Left ventricle myocardium inferior (tissue), 1 donor: ENCODE data around the gene PRDM8. TPM values are rescaled to one million over a fixed set of nuclear protein-coding genes. Genes with fewer than 3 reads are reported as not detected.

Source experiments
- DNase-seq: peaks from one replicate; pipeline ENCODE4 v3.0.0-alpha.2; 2020
- H3K27ac ChIP-seq: fragments of 200-600 bp; replicated peaks from 2 replicates; pipeline ENCODE4 v1.8.0; 2021
- H3K27me3 ChIP-seq: fragments of 200-600 bp; 2 replicates; pipeline ENCODE4 v1.8.0; 2021; ENCODE audit warnings: low read depth
- H3K36me3 ChIP-seq: fragments of 200-600 bp; 2 replicates; pipeline ENCODE4 v1.8.0; 2021
- H3K4me1 ChIP-seq: fragments of 200-600 bp; 2 replicates; pipeline ENCODE4 v1.8.0; 2021
- H3K4me3 ChIP-seq: fragments of 200-600 bp; 2 replicates; pipeline ENCODE4 v1.8.0; 2021; ENCODE audit warnings: mild to moderate bottlenecking, moderate library complexity
- H3K9me3 ChIP-seq: fragments of 200-600 bp; replicated peaks from 2 replicates; pipeline ENCODE4 v1.8.0; 2021
- intact Hi-C: fragments of 100-400 bp; cut with micrococcal nuclease; formaldehyde crosslinking; loops from one replicate; pipeline ENCODE4 v1.11.0; 2022
- total RNA-seq: library from RNA; stranded (reverse); fragmentation: NEBNext Ultra II Directional; extraction: Animal tissue kit (Norgen Biotek cat#: 25700); gene quantifications from one replicate; pipeline ENCODE4 v1.2.1, GENCODE V29; 2021
- TF ChIP-seq, protein P1 (sequence below): fragments of 200-600 bp; IDR thresholded peaks from 2 replicates; pipeline ENCODE4 v1.8.0; 2021; ENCODE audit warnings: antibody characterized with exemption, mild to moderate bottlenecking, borderline replicate concordance
- donor health status: DM: no; HTN: yes; CAD: no; lungs with severe emphysema.

PRDM8 gene
- total RNA-seq, 1 donor from 2014 or later = 0.66 TPM

DNA sequence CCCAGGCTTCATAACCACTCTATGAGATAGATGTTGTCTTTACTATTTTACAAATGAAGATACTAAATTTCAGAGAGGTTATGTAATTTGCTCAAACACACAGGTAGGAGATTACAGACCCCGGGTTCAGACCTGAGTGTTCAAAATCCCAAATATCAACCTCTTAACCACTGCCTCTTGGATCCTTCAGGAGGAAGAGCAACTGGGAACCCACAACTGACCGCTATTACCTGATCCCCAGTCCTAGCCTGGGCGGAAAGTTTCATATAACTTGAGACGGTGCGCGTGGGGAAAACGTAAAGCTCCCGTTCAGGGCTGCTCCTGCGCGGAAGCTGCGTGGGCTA lies 8.9 kb upstream of the PRDM8 start:
- peaks cover 95% of the 10 kb centered on the region for H3K27me3 ChIP-seq
- DNase-seq = no peak
- TF ChIP-seq, protein P1, sequence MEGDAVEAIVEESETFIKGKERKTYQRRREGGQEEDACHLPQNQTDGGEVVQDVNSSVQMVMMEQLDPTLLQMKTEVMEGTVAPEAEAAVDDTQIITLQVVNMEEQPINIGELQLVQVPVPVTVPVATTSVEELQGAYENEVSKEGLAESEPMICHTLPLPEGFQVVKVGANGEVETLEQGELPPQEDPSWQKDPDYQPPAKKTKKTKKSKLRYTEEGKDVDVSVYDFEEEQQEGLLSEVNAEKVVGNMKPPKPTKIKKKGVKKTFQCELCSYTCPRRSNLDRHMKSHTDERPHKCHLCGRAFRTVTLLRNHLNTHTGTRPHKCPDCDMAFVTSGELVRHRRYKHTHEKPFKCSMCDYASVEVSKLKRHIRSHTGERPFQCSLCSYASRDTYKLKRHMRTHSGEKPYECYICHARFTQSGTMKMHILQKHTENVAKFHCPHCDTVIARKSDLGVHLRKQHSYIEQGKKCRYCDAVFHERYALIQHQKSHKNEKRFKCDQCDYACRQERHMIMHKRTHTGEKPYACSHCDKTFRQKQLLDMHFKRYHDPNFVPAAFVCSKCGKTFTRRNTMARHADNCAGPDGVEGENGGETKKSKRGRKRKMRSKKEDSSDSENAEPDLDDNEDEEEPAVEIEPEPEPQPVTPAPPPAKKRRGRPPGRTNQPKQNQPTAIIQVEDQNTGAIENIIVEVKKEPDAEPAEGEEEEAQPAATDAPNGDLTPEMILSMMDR = no peak

DNA sequence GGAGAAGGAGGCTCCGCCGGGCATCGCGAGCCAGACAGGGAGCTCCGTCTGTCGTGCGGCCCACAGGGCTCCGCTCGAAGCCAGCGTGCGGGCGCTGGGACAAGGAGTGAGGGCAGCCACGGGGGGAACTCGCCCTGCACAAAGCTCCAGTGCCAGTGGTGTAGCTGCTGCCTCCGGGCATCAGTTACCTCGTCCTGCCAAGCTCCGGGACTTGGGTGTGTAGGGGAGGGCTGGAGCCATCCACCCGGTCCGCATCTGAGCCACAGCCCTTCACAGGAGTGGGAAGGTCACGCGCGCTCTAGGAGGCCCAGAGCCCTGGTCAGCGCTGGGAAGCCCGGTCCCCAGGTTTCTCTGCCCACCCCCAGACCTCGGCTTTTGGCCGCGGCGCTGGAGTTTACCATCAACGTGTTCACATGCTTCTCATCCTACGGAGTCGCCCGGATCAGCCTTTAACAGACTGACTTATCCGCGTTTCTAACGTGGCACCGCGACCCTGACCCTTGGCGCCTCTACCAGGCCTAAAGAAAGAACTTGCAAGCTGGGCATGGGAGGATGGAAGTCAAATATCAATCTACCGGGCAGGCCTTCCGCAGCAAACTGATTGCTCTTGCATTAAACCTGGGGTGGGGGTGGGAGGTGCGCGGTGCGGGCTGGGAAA lies 8.4 kb upstream of the PRDM8 start:
- Histone ChIP-seq H3K4me3 (no peak overlapping the region), H3K36me3 (no peaks in the 10 kb centered on the region), H3K4me1 (peaks cover 28% of the 10 kb centered on the region), H3K27ac (no peak overlapping the region), H3K27me3 (peaks cover 100% of the 10 kb centered on the region), H3K9me3 (no peaks in the 10 kb centered on the region)
- DNase-seq = no peak
- TF ChIP-seq, protein P1 = no peak
- intact Hi-C loops = no loop called here

More for the DNA sequence above, 8.9 kb upstream of the PRDM8 start:
- no peaks in the 10 kb centered on the region for H3K9me3 ChIP-seq
- intact Hi-C loops = no loop called here
- H3K4me3 ChIP-seq = no peak overlapping the region
- no peak overlapping the region for H3K27ac ChIP-seq
- no peaks in the 10 kb centered on the region for H3K36me3 ChIP-seq
- peaks cover 33% of the 10 kb centered on the region for H3K4me1 ChIP-seq

DNA sequence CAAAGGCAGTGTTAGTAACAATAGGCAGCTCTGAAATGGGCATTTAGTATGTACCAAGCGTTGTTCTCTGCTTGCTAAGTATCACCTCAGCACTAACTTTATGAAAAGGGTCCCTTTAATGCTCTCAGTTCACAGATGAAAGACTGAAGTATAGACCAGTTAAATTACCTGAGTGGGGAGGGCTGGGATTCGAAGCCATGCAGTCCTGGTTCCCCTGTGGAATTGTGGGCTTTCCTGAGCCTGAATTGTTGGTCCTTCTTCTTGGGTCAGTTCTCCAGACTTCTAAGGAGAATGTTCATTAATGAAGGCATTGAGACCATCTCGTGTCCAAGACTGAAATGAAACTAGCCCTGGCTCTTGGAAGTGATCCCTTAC lies 7.7 kb upstream of the PRDM8 start:
- H3K4me1 ChIP-seq = peaks cover 21% of the 10 kb centered on the region
- no peak overlapping the region for H3K27ac ChIP-seq
- peaks cover 100% of the 10 kb centered on the region for H3K27me3 ChIP-seq
- no peak overlapping the region for H3K4me3 ChIP-seq
- no peak for DNase-seq
- no peaks in the 10 kb centered on the region for H3K36me3 ChIP-seq
- H3K9me3 ChIP-seq = no peaks in the 10 kb centered on the region
- intact Hi-C loops = no loop called here
- TF ChIP-seq, protein P1 = no peak

DNA sequence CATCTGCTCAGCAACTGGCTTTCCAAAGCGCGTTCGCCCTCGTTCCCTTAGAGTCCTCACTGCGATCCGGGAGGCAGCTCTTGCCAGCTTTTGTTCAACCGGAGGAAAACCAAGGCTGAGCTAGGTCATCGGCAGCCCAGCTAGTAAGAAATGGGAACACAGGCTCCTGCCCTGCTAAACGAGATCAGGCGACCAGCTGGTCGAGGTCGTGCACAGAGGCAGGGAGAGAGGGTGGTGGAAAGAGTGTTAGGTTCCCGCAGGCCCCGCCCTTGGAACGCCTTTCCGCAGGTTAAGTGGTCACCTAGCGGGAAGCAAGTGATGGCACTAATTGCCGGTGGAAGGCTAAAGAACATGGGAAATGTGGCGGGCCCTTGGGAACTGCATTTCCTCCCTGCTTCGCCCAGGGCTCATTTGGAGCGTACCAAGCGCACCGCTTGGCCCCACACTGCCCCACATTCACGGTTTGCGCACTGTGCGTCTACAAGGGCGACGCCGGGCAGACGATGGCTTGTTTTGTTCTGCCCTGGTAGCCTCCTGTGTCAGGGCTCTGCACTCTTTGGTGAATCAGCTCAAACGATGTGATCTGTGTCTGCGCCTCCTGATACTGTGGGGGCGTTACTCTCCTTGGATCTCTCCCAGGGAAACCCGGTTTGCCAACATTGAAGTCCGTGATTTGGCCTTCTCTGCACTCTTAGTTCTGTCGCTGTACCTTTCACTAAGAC lies 7.2 kb upstream of the PRDM8 start:
- TF ChIP-seq, protein P1 = no peak
- intact Hi-C loops = no loop called here
- DNase-seq = no peak
- no peaks in the 10 kb centered on the region for H3K36me3 ChIP-seq
- H3K4me1 ChIP-seq = peaks cover 16% of the 10 kb centered on the region
- no peaks in the 10 kb centered on the region for H3K9me3 ChIP-seq
- no peak overlapping the region for H3K4me3 ChIP-seq
- H3K27ac ChIP-seq = no peak overlapping the region
- H3K27me3 ChIP-seq = peaks cover 100% of the 10 kb centered on the region

DNA sequence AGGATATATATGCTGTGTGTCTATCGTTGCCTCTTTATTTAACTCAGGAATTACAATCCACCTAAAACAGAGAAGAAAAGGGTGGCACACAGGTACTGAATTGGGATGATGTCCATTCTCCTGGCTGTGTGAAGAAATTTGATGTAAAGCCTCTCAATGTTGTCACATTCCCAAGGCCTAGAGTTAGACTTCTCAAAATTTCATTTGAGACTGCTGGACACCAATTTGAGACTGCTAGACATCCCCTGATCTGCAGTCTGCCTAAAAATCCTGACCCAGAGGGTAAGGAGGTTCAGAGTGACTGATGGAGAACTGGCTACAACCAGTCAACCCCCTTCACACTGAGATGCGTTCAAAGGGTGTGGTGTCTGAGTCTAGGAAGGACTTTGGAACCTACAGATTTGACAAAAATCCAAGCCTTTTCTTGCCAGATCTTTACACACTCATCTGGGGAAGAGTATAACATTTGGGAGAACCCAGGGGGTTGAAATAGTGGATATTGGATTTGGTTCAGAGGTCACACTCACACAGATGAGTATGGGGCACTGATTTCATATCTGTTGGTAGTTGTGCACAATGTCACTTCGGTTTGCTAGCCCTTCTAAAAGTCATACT lies 4.9 kb upstream of the PRDM8 start:
- H3K27me3 ChIP-seq = peaks cover 99% of the 10 kb centered on the region
- H3K4me3 ChIP-seq = no peak overlapping the region
- no peaks in the 10 kb centered on the region for H3K9me3 ChIP-seq
- H3K4me1 ChIP-seq = peaks cover 14% of the 10 kb centered on the region
- H3K27ac ChIP-seq = no peak overlapping the region
- TF ChIP-seq, protein P1 = no peak
- no peaks in the 10 kb centered on the region for H3K36me3 ChIP-seq
- intact Hi-C loops = no loop called here
- no peak for DNase-seq
